Breast epithelium (tissue), 4 donors: ENCODE data around the gene KRT3. TPM values are rescaled to one million over a fixed set of nuclear protein-coding genes. Genes with fewer than 3 reads are reported as not detected.

Experiments
- DNase-seq, 2 donors: peaks; one replicate each; pipeline ENCODE4 v3.0.0-alpha.2; 2019; ENCODE audit warnings: low spot score in 2 of 2
- H3K27ac ChIP-seq, 2 donors: fragments of 200-600 bp; sonication (generic) in 1 of 2; one replicate each; pipeline ENCODE4 v1.5.1; 2016 to 2019; ENCODE audit warnings: mild to moderate bottlenecking in 1 of 2
- H3K27me3 ChIP-seq, 2 donors: fragments of 200-600 bp; sonication (generic) in 1 of 2; one replicate each; pipeline versions ENCODE4 v1.5.1 to v1.6.0; 2017 to 2019; ENCODE audit warnings: control low read depth in 1 of 2, mild to moderate bottlenecking in 1 of 2
- H3K36me3 ChIP-seq: fragments of 200-600 bp; one replicate; pipeline ENCODE4 v1.5.1; 2019
- H3K4me1 ChIP-seq, 2 donors: fragments of 200-600 bp; sonication (generic); one replicate each; pipeline ENCODE4 v1.5.1; 2016 to 2019; ENCODE audit warnings: control low read depth in 1 of 2
- H3K4me3 ChIP-seq, 3 donors: fragments of 200-600 bp; sonication (generic); 1 replicate in 2 of 3; 2 replicates in 1 of 3; pipeline ENCODE4 v1.5.1; 2016 to 2019; ENCODE audit warnings: mild to moderate bottlenecking in 3 of 3, moderate library complexity in 2 of 3
- H3K9me3 ChIP-seq, 2 donors: fragments of 200-600 bp; sonication (generic) in 1 of 2; one replicate each; pipeline ENCODE4 v1.5.1; 2016 to 2019; ENCODE audit warnings: control low read depth in 1 of 2
- CTCF ChIP-seq, 3 donors: fragments of 450-650 bp; IDR thresholded peaks; one replicate each; pipeline ENCODE4 v1.5.1; 2016 to 2017; ENCODE audit warnings: antibody characterized with exemption in 3 of 3, mild to moderate bottlenecking in 3 of 3, moderate library complexity in 3 of 3
- POLR2A ChIP-seq: fragments of 450-650 bp; IDR thresholded peaks from one replicate; pipeline ENCODE4 v1.6.1; 2016; ENCODE audit warnings: antibody characterized with exemption, mild to moderate bottlenecking, moderate library complexity
- POLR2AphosphoS5 ChIP-seq, 3 donors: sonication (generic); formaldehyde crosslinking; IDR thresholded peaks; one replicate each; pipeline ENCODE4 v1.6.1; 2017; ENCODE audit warnings: antibody characterized with exemption in 3 of 3
- intact Hi-C: fragments of 100-400 bp; cut with DNase I; formaldehyde crosslinking; loops from one replicate; pipeline ENCODE4 v1.15.1; 2023; ENCODE audit warnings: low total_unique reads
- total RNA-seq, 3 donors: library from RNA; depleted of rRNA; stranded (reverse); fragments of >200 nt; gene quantifications; one replicate each; pipeline ENCODE4 v1.1.0, GENCODE V29; 2016

Gene KRT3
- total RNA-seq, 3 donors from 2014 or later, result not detected

- H3K9me3 ChIP-seq, result no peaks in the 10 kb centered on the region
- no peaks in the 10 kb centered on the region for H3K36me3 ChIP-seq
- intact Hi-C loops, result no loop called here
- H3K4me3 ChIP-seq, result no peak overlapping the region
- TF ChIP-seq CTCF (IDR thresholded peaks at IDR 0.05), result no peak
- TF ChIP-seq POLR2AphosphoS5 (IDR thresholded peaks at IDR 0.05), result no peak
- no peak for TF ChIP-seq POLR2A
- H3K4me1 ChIP-seq, result no peaks in the 10 kb centered on the region
- H3K27me3 ChIP-seq, result peaks cover 0 to 24% of the 10 kb centered on the region in 2 donors
- H3K27ac ChIP-seq, result no peak overlapping the region
- no peak for DNase-seq
These were observed 56.0 kb downstream of the KRT3 start for GRCh38 chr12:52739963-52740362.

Other genes starting within 250 kb of the KRT3 start
- under 1 TPM in 1 of 3 donors, not detected in 2; 0.16 TPM for gene KRT71, start 243.0 kb downstream of the KRT3 start, total RNA-seq
- not detected for gene KRT74, start 222.3 kb downstream of the KRT3 start, total RNA-seq
- gene KRT72, start 194.7 kb downstream of the KRT3 start, total RNA-seq, result not detected
- not detected for gene KRT73, start 177.6 kb downstream of the KRT3 start, total RNA-seq
- not detected for gene KRT2, start 143.9 kb downstream of the KRT3 start, total RNA-seq
- gene KRT1, start 115.7 kb downstream of the KRT3 start, total RNA-seq, result not detected
- under 1 TPM in 1 of 3 donors, not detected in 2; 0.48 TPM for gene KRT77, start 92.6 kb downstream of the KRT3 start, total RNA-seq
- gene KRT76, start 18.8 kb downstream of the KRT3 start, total RNA-seq, result not detected
- under 1 TPM in 1 of 3 donors, not detected in 2; 0.33 TPM for gene KRT4, start 18.0 kb upstream of the KRT3 start, total RNA-seq
- gene KRT79, start 38.2 kb upstream of the KRT3 start, total RNA-seq, result 1 to 10 TPM in 1 of 3 donors, under 1 TPM in 1, not detected in 1; 0.48 to 1.3 TPM
- gene KRT78, start 52.9 kb upstream of the KRT3 start, total RNA-seq, result 1 to 10 TPM in 1 of 3 donors, not detected in 2; 2.0 TPM
- 100 to 1,000 TPM in 2 of 3 donors, 1 to 10 TPM in 1; 4.6 to 430 (median 153) TPM for gene KRT8, start 109.0 kb upstream of the KRT3 start, total RNA-seq
- 100 to 1,000 TPM in 2 of 3 donors, 1 to 10 TPM in 1; 2.1 to 380 (median 213) TPM for gene KRT18, start 153.0 kb upstream of the KRT3 start, total RNA-seq
- 100 to 1,000 TPM; 600 to 759 (median 614) TPM for gene EIF4B, start 210.3 kb upstream of the KRT3 start, total RNA-seq